HCT116 (cell line): ENCODE data around the gene KNCN.

Source experiments
- EZH2 ChIP-seq: fragments of 200-600 bp; sonication (generic); IDR thresholded peaks from 2 replicates; pipeline ENCODE4 v1.6.1; 2017; ENCODE audit warnings: antibody characterized with exemption, mixed run types
- POLR2A ChIP-seq: IDR thresholded peaks from 2 replicates; pipeline ENCODE4 v1.7.0; 2011; ENCODE audit warnings: borderline replicate concordance; ENCODE audit not compliant: insufficient read depth, insufficient read length; ENCODE audit errors: extremely low read depth
- RAD21 ChIP-seq: IDR thresholded peaks from 2 replicates; pipeline ENCODE4 v1.6.1; 2012; ENCODE audit warnings: low read depth, mild to moderate bottlenecking
- SIN3A ChIP-seq: IDR thresholded peaks from 2 replicates; pipeline ENCODE4 v1.6.1; 2012; ENCODE audit warnings: low read depth
- TF ChIP-seq, protein P1 (sequence below), 3 experiments: fragments of 200-600 bp in 1 of 3; sonication (generic) in 1 of 3; IDR thresholded peaks in 2 of 3; conservative IDR thresholded peaks in 1 of 3; 2 replicates each; pipeline ENCODE4 v1.5.1; 2012 to 2017; ENCODE audit warnings: low read depth in 2 of 3, low read length in 2 of 3, antibody characterized with exemption in 1 of 3, borderline replicate concordance in 1 of 3, control low read depth in 1 of 3, mild to moderate bottlenecking in 1 of 3, mixed read lengths in 1 of 3, mixed run types in 1 of 3, moderate library complexity in 1 of 3; ENCODE audit not compliant: insufficient read depth in 1 of 3
- TF ChIP-seq, protein P2 (sequence below): IDR thresholded peaks from 2 replicates; pipeline ENCODE4 v1.6.1; 2012

- TF ChIP-seq SIN3A (no peak), EZH2 (no peak), RAD21 (no peak), POLR2A (no peak)
- TF ChIP-seq, protein P1, sequence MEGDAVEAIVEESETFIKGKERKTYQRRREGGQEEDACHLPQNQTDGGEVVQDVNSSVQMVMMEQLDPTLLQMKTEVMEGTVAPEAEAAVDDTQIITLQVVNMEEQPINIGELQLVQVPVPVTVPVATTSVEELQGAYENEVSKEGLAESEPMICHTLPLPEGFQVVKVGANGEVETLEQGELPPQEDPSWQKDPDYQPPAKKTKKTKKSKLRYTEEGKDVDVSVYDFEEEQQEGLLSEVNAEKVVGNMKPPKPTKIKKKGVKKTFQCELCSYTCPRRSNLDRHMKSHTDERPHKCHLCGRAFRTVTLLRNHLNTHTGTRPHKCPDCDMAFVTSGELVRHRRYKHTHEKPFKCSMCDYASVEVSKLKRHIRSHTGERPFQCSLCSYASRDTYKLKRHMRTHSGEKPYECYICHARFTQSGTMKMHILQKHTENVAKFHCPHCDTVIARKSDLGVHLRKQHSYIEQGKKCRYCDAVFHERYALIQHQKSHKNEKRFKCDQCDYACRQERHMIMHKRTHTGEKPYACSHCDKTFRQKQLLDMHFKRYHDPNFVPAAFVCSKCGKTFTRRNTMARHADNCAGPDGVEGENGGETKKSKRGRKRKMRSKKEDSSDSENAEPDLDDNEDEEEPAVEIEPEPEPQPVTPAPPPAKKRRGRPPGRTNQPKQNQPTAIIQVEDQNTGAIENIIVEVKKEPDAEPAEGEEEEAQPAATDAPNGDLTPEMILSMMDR (IDR thresholded peaks at IDR 0.05 in 2 of 3, conservative IDR thresholded peaks at IDR 0.05 in 1 of 3; ENCODE audit: borderline replicate concordance in 1 of 3, insufficient read depth in 1 of 3, low read depth in 2 of 3, low read length in 2 of 3), result no peak
- TF ChIP-seq, protein P2, sequence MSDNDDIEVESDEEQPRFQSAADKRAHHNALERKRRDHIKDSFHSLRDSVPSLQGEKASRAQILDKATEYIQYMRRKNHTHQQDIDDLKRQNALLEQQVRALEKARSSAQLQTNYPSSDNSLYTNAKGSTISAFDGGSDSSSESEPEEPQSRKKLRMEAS, result no peak
Measured at GRCh38 chr1:46569116-46569515, 17.7 kb upstream of the KNCN start.
